ENCODE measurements around the gene TAF1B. TPM values are rescaled to one million over a fixed set of nuclear protein-coding genes. Genes with fewer than 3 reads are reported as not detected.

The TAF1B gene
- total RNA-seq, 2 donors from 2014 or later: 14.8 to 16.0 TPM

GRCh38 chr2:9952856-9953503 is 109.7 kb downstream of the TAF1B start:
- TF ChIP-seq POLR2AphosphoS5 (IDR thresholded peaks at IDR 0.05): no peak
- TF ChIP-seq CTCF (IDR thresholded peaks at IDR 0.05): no peak
- TF ChIP-seq POLR2A (IDR thresholded peaks at IDR 0.05): no peak
- peak overlapping the region; percentile 74 to 90 for H3K4me3 ChIP-seq
- DNase-seq (ENCODE audit: low spot score): no peak
- no peaks in the 10 kb centered on the region for H3K27me3 ChIP-seq (replicated peaks; ENCODE audit: insufficient read depth)
- 70% methylated on average over 8 of the region's 8 CpGs for WGBS
- intact Hi-C loops (cut with DNase I): no loop called here
- no peaks in the 10 kb centered on the region for H3K36me3 ChIP-seq
- no peaks in the 10 kb centered on the region for H3K9me3 ChIP-seq
- H3K27ac ChIP-seq: peak overlapping the region; percentile 37 to 96
- H3K4me1 ChIP-seq (replicated peaks): no peaks in the 10 kb centered on the region

GRCh38 chr2:9954136-9954535 is 110.9 kb downstream of the TAF1B start:
- Histone ChIP-seq H3K27me3 (replicated peaks; ENCODE audit: insufficient read depth) (no peaks in the 10 kb centered on the region), H3K27ac (peak overlapping the region; percentile 45 to 96), H3K4me3 (peak overlapping the region in 1 of 2 donors; percentile 90), H3K9me3 (no peaks in the 10 kb centered on the region), H3K4me1 (replicated peaks) (no peaks in the 10 kb centered on the region), H3K36me3 (no peaks in the 10 kb centered on the region)
- no peak for TF ChIP-seq POLR2A (IDR thresholded peaks at IDR 0.05)
- DNase-seq (ENCODE audit: low spot score): no peak
- 49% methylated on average over 3 of the region's 3 CpGs for WGBS
- intact Hi-C loops (cut with DNase I): no loop called here

GRCh38 chr2:9958057-9958456 is 114.8 kb downstream of the TAF1B start:
- WGBS: 95% methylated on average over 8 of the region's 8 CpGs
- TF ChIP-seq CTCF (IDR thresholded peaks at IDR 0.05) (no peak), POLR2A (IDR thresholded peaks at IDR 0.05) (no peak), POLR2AphosphoS5 (IDR thresholded peaks at IDR 0.05) (no peak)
- DNase-seq (ENCODE audit: low spot score): no peak
- intact Hi-C loops (cut with DNase I): no loop called here
- H3K36me3 ChIP-seq: no peaks in the 10 kb centered on the region
- no peaks in the 10 kb centered on the region for H3K27me3 ChIP-seq (replicated peaks; ENCODE audit: insufficient read depth)
- no peak overlapping the region for H3K4me3 ChIP-seq
- H3K4me1 ChIP-seq (replicated peaks): no peaks in the 10 kb centered on the region
- no peaks in the 10 kb centered on the region for H3K9me3 ChIP-seq
- H3K27ac ChIP-seq: no peak overlapping the region

DNA sequence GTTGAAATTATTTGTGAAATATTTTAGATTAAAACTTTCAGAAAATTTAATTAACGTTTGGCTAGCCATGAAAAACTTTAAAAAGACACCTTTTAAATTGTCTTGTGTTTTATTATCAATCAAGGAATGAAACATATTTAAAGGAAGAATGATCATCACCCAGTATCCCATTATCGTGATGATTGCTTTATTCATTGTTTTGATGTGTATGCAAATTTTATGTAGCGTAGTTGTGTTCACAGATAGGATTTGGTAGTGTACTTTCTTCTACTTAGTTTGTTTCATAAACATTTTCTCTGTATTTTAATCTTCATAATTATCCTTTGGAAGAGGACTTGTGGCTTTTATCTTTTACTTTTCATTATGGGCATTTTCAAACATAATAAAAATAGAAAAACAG is 116.0 kb downstream of the TAF1B start:
- no peaks in the 10 kb centered on the region for H3K27me3 ChIP-seq (replicated peaks; ENCODE audit: insufficient read depth)
- intact Hi-C loops (cut with DNase I): no loop called here

DNA sequence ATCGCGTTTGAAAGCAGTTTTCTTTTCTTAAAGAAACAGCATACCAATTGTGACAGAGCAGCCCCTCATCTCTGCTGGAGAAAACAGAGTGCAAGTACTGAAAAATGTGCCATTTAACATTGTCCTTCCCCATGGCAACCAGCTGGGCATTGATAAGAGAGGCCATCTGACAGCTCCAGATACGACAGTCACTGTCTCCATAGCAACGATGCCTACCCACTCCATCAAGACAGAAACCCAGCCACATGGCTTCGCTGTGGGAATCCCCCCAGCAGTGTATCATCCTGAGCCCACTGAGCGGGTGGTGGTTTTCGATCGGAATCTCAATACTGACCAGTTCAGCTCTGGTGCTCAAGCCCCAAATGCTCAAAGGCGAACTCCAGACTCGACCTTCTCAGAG is 117.7 kb downstream of the TAF1B start:
- DNase-seq (ENCODE audit: low spot score): no peak
- H3K4me1 ChIP-seq (replicated peaks): no peaks in the 10 kb centered on the region
- no peak for TF ChIP-seq POLR2AphosphoS5 (IDR thresholded peaks at IDR 0.05)
- no peak for TF ChIP-seq POLR2A (IDR thresholded peaks at IDR 0.05)
- TF ChIP-seq CTCF (IDR thresholded peaks at IDR 0.05): no peak
- no peak overlapping the region for H3K27ac ChIP-seq
- 86% methylated on average over 10 of the region's 10 CpGs for WGBS
- H3K9me3 ChIP-seq: no peaks in the 10 kb centered on the region
- H3K4me3 ChIP-seq: no peak overlapping the region
- H3K27me3 ChIP-seq (replicated peaks; ENCODE audit: insufficient read depth): no peaks in the 10 kb centered on the region
- no peaks in the 10 kb centered on the region for H3K36me3 ChIP-seq
- intact Hi-C loops (cut with DNase I): no loop called here

More for the DNA sequence above, 116.0 kb downstream of the TAF1B start:
- Histone ChIP-seq H3K27ac (no peak overlapping the region), H3K4me1 (replicated peaks) (no peaks in the 10 kb centered on the region), H3K36me3 (no peaks in the 10 kb centered on the region), H3K4me3 (no peak overlapping the region), H3K9me3 (no peaks in the 10 kb centered on the region)
- no peak for DNase-seq (ENCODE audit: low spot score)
- WGBS: 92% methylated on average over 3 of the region's 3 CpGs
- TF ChIP-seq POLR2AphosphoS5 (IDR thresholded peaks at IDR 0.05) (no peak), POLR2A (IDR thresholded peaks at IDR 0.05) (no peak), CTCF (IDR thresholded peaks at IDR 0.05) (no peak)

All from prostate gland (tissue), 2 donors.